DOHH2 (cell line): Measurements from ENCODE around the gene TRPM3.

ENCODE experiments used
- H3F3A ChIP-seq: fragments of 200-600 bp; sonication (generic), shearing (Covaris generic); 2 replicates; pipeline ENCODE4 v1.6.0; 2016; ENCODE audit warnings: antibody characterized with exemption, mild to moderate bottlenecking; ENCODE audit not compliant: control insufficient read depth, insufficient read depth
- H3K27ac ChIP-seq: fragments of 200-600 bp; sonication (generic); 2 replicates; pipeline ENCODE4 v1.5.1; 2014; ENCODE audit warnings: low read depth, mild to moderate bottlenecking, low read length, moderate library complexity
- H3K27me3 ChIP-seq: fragments of 200-600 bp; sonication (generic); 2 replicates; pipeline ENCODE4 v1.6.1; 2014; ENCODE audit warnings: mild to moderate bottlenecking, low read length, mixed read lengths; ENCODE audit not compliant: control insufficient read depth
- H3K36me3 ChIP-seq: fragments of 200-600 bp; sonication (generic); 2 replicates; pipeline ENCODE4 v1.6.1; 2014; ENCODE audit warnings: mild to moderate bottlenecking, low read length, moderate library complexity, mixed read lengths; ENCODE audit not compliant: control insufficient read depth
- H3K4me1 ChIP-seq: fragments of 200-600 bp; sonication (generic); 2 replicates; pipeline ENCODE4 v1.6.1; 2014; ENCODE audit warnings: mild to moderate bottlenecking, low read length, mixed read lengths; ENCODE audit not compliant: control insufficient read depth
- H3K4me2 ChIP-seq: fragments of 200-600 bp; sonication (generic); 2 replicates; pipeline ENCODE4 v1.6.0; 2014; ENCODE audit warnings: mild to moderate bottlenecking, low read length, moderate library complexity
- H3K4me3 ChIP-seq: fragments of 200-600 bp; sonication (generic); 2 replicates; pipeline ENCODE4 v1.5.1; 2014; ENCODE audit warnings: mild to moderate bottlenecking, low read length, mixed read lengths
- H3K79me2 ChIP-seq: fragments of 200-600 bp; sonication (generic); 2 replicates; pipeline ENCODE4 v1.6.1; 2014; ENCODE audit warnings: mild to moderate bottlenecking, low read length, mixed read lengths; ENCODE audit not compliant: control insufficient read depth
- H3K9me2 ChIP-seq: fragments of 200-600 bp; sonication (generic); replicated peaks from 2 replicates; pipeline ENCODE4 v1.6.1; 2014; ENCODE audit warnings: mild to moderate bottlenecking, low read length, mixed read lengths; ENCODE audit not compliant: control insufficient read depth
- H3K9me3 ChIP-seq: fragments of 200-600 bp; sonication (generic); 2 replicates; pipeline ENCODE4 v1.6.1; 2014; ENCODE audit warnings: antibody characterized with exemption, low read length, mixed read lengths; ENCODE audit not compliant: control insufficient read depth, insufficient read depth
- H4K20me1 ChIP-seq: fragments of 200-600 bp; sonication (generic); 2 replicates; pipeline ENCODE4 v1.6.0; 2014; ENCODE audit warnings: low read depth, mild to moderate bottlenecking, antibody characterized with exemption, low read length, moderate library complexity; ENCODE audit not compliant: control insufficient read depth, insufficient read depth
- CTCF ChIP-seq: fragments of 200-600 bp; sonication (generic); IDR thresholded peaks from one replicate; pipeline ENCODE4 v1.5.1; 2014; ENCODE audit warnings: antibody characterized with exemption, mild to moderate bottlenecking, low read depth, low read length; ENCODE audit not compliant: poor library complexity, severe bottlenecking
- EZH2phosphoT487 ChIP-seq: fragments of 200-600 bp; sonication (generic); IDR thresholded peaks from 2 replicates; pipeline ENCODE4 v1.6.1; 2017; ENCODE audit warnings: borderline replicate concordance, mild to moderate bottlenecking, antibody characterized with exemption, low read length, moderate library complexity, mixed read lengths

Gene TRPM3

GRCh38 chr9:70610287-70610644 is 511.2 kb downstream of the TRPM3 start:
- H4K20me1 ChIP-seq: no peaks in the 10 kb centered on the region
- peaks cover 11% of the 10 kb centered on the region for H3K4me1 ChIP-seq
- no peaks in the 10 kb centered on the region for H3K36me3 ChIP-seq
- H3K27ac ChIP-seq: no peak overlapping the region
- H3F3A ChIP-seq: no peaks in the 10 kb centered on the region
- TF ChIP-seq EZH2phosphoT487 (no peak), CTCF (no peak)
- no peaks in the 10 kb centered on the region for H3K79me2 ChIP-seq
- H3K4me3 ChIP-seq: no peak overlapping the region
- peaks cover 6% of the 10 kb centered on the region for H3K27me3 ChIP-seq
- H3K9me2 ChIP-seq: no peaks in the 10 kb centered on the region
- H3K4me2 ChIP-seq: no peak overlapping the region
- H3K9me3 ChIP-seq: peaks cover 3% of the 10 kb centered on the region; the same call in 1 of the 2 replicates

GRCh38 chr9:70609542-70610286 is 511.7 kb downstream of the TRPM3 start:
- H3K27ac ChIP-seq: no peak overlapping the region
- H3K4me3 ChIP-seq: no peak overlapping the region
- H3K27me3 ChIP-seq: peaks cover 6% of the 10 kb centered on the region
- no peaks in the 10 kb centered on the region for H3F3A ChIP-seq
- peaks cover 3% of the 10 kb centered on the region; the same call in 1 of the 2 replicates for H3K9me3 ChIP-seq
- TF ChIP-seq EZH2phosphoT487 (no peak), CTCF (no peak)
- H3K79me2 ChIP-seq: no peaks in the 10 kb centered on the region
- H3K36me3 ChIP-seq: no peaks in the 10 kb centered on the region
- H3K9me2 ChIP-seq: no peaks in the 10 kb centered on the region
- H3K4me1 ChIP-seq: peaks cover 11% of the 10 kb centered on the region
- no peaks in the 10 kb centered on the region for H4K20me1 ChIP-seq
- no peak overlapping the region for H3K4me2 ChIP-seq

- no peaks in the 10 kb centered on the region for H4K20me1 ChIP-seq
- no peak overlapping the region for H3K4me2 ChIP-seq
- H3F3A ChIP-seq: no peaks in the 10 kb centered on the region
- H3K9me2 ChIP-seq: no peaks in the 10 kb centered on the region
- H3K79me2 ChIP-seq: no peaks in the 10 kb centered on the region
- TF ChIP-seq CTCF (no peak), EZH2phosphoT487 (no peak)
- H3K27me3 ChIP-seq: peaks cover 6% of the 10 kb centered on the region
- H3K4me3 ChIP-seq: no peak overlapping the region
- H3K4me1 ChIP-seq: peaks cover 11% of the 10 kb centered on the region
- no peaks in the 10 kb centered on the region for H3K36me3 ChIP-seq
- H3K27ac ChIP-seq: no peak overlapping the region
- peaks cover 3% of the 10 kb centered on the region; the same call in 1 of the 2 replicates for H3K9me3 ChIP-seq
These were observed 512.4 kb downstream of the TRPM3 start for GRCh38 chr9:70609011-70609410.
